HK-2 (cell line): ENCODE measurements around the gene MOB3C.

Source experiments
- DNase-seq: peaks from one replicate; pipeline ENCODE4 v3.0.0-alpha.2; 2018; ENCODE audit not compliant: unreplicated experiment

The MOB3C gene

GRCh38 chr1:46575778-46576177, 40.8 kb downstream of the MOB3C start:
- no peak for DNase-seq

DNA sequence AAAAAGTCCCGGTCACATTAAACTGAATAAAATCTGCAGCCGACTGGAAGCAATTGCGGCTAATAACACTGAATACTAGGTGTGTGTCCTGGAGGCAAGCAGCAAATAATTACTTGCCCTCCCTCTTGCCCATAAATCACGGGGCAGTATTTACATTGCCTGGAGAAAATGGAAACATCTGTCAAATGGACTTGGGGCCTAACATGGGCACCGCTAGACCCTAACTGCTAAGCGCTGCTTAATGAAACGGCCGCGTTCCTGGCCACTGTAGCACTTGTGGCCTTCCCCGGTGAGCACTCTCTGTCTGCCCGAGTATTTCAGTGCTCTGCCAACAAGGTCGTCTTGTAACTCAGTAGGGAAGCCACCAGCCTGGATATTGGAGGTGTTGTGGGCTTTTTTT, 41.3 kb downstream of the MOB3C start:
- DNase-seq, result no peak

- DNase-seq, result no peak
These were observed 44.9 kb downstream of the MOB3C start for GRCh38 chr1:46571691-46572225.

GRCh38 chr1:46569884-46570725, 46.5 kb downstream of the MOB3C start:
- no peak for DNase-seq

DNA sequence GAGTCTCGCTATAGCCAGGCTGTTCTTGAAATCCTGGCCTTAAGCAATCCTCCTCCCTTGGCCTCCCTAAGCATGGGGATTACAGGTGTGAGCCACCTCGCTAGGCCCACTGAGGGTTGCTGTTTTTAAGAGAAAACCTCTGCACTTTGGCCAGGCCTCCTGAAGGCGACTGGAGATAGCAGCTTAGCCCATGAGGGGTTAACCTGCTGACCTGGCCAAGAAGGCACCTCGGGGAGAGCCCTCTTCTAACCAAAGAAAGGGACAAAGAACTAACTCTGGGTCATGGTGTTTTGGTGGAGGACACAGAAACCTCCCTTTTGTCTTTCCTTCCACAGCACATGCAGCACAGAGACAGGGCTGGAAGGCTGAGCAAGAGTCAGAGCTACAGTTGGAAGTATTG, 47.5 kb downstream of the MOB3C start:
- no peak for DNase-seq

- DNase-seq, result no peak
These were observed 48.1 kb downstream of the MOB3C start for GRCh38 chr1:46568461-46568891.

GRCh38 chr1:46563341-46563740, 53.3 kb downstream of the MOB3C start:
- no peak for DNase-seq

GRCh38 chr1:46562498-46562897, 54.1 kb downstream of the MOB3C start:
- no peak for DNase-seq

DNA sequence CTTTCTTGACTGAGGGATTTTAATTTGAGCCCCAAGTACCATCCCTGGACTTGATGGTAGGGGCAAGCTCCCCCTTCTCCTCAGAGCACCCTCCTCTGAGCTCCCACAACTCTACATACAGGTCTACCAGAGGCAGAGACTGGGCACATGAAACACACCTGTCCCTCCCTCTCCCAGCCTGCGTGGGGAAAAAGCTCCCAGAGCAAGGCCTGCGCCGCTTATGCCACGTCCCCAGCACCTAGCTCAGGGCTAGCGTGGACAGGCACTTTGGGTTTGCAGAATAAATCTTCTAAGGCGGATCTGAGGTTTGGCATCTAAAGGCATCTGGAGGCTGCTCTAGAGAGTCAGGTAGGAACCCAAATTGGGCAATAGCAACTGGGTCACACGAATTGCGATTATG, 57.6 kb downstream of the MOB3C start:
- DNase-seq, result no peak

- no peak for DNase-seq
These were observed 58.3 kb downstream of the MOB3C start for GRCh38 chr1:46558141-46558963.
